GM23248 (cell line): ENCODE measurements around the gene ZNF839. TPM values are rescaled to one million over a fixed set of nuclear protein-coding genes. Genes with fewer than 3 reads are reported as not detected.
"Not testable (repeated sequence)": the region's sequence is repeated elsewhere in the genome, so short reads cannot be mapped to it uniquely, and the experiment has no call there.

Source experiments
- DNase-seq: peaks from one replicate; pipeline ENCODE4 v3.0.0-alpha.2; 2015
- H2AFZ ChIP-seq: fragments of 200-600 bp; sonication (generic); 2 replicates; pipeline ENCODE4 v1.6.1; 2016; ENCODE audit warnings: antibody characterized with exemption
- H3F3A ChIP-seq: fragments of 200-600 bp; sonication (generic); 2 replicates; pipeline ENCODE4 v1.6.1; 2016; ENCODE audit warnings: mild to moderate bottlenecking, antibody characterized with exemption, mixed run types; ENCODE audit not compliant: insufficient read depth
- H3K27ac ChIP-seq: fragments of 200-600 bp; sonication (generic); 2 replicates; pipeline ENCODE4 v1.5.1; 2016; ENCODE audit warnings: mild to moderate bottlenecking
- H3K27me3 ChIP-seq: fragments of 200-600 bp; sonication (generic); replicated peaks from 2 replicates; pipeline ENCODE4 v1.6.1; 2016; ENCODE audit warnings: mild to moderate bottlenecking; ENCODE audit not compliant: insufficient read depth
- H3K36me3 ChIP-seq: fragments of 200-600 bp; sonication (generic); 2 replicates; pipeline ENCODE4 v1.6.1; 2016; ENCODE audit warnings: low read depth, mild to moderate bottlenecking
- H3K4me1 ChIP-seq: fragments of 200-600 bp; sonication (generic); 2 replicates; pipeline ENCODE4 v1.6.1; 2016; ENCODE audit warnings: mild to moderate bottlenecking; ENCODE audit not compliant: insufficient read depth
- H3K4me2 ChIP-seq: fragments of 200-600 bp; sonication (generic); one replicate; pipeline ENCODE4 v1.6.1; 2016; ENCODE audit warnings: mild to moderate bottlenecking; ENCODE audit not compliant: unreplicated experiment
- H3K4me3 ChIP-seq: fragments of 200-600 bp; sonication (generic); 2 replicates; pipeline ENCODE4 v1.5.1; 2016; ENCODE audit warnings: mild to moderate bottlenecking
- H3K79me2 ChIP-seq: fragments of 200-600 bp; sonication (generic); 2 replicates; pipeline ENCODE4 v1.6.1; 2016; ENCODE audit warnings: mild to moderate bottlenecking; ENCODE audit not compliant: insufficient read depth
- H3K9ac ChIP-seq: fragments of 200-600 bp; sonication (generic); 2 replicates; pipeline ENCODE4 v1.6.1; 2016; ENCODE audit warnings: mild to moderate bottlenecking
- H3K9me2 ChIP-seq: fragments of 200-600 bp; sonication (generic); 2 replicates; pipeline ENCODE4 v1.6.1; 2016; ENCODE audit warnings: mixed run types, mild to moderate bottlenecking, moderate library complexity; ENCODE audit not compliant: insufficient read depth
- H3K9me3 ChIP-seq: fragments of 200-600 bp; sonication (generic); one replicate; pipeline ENCODE4 v1.6.1; 2017; ENCODE audit warnings: low read depth
- H4K20me1 ChIP-seq: fragments of 200-600 bp; sonication (generic); 2 replicates; pipeline ENCODE4 v1.6.0; 2016; ENCODE audit not compliant: insufficient read depth
- EZH2 ChIP-seq: fragments of 200-600 bp; sonication (generic); IDR thresholded peaks from 2 replicates; pipeline ENCODE4 v1.6.1; 2018; ENCODE audit warnings: antibody characterized with exemption, mild to moderate bottlenecking; ENCODE audit not compliant: insufficient read depth, poor library complexity, severe bottlenecking
- EZH2phosphoT487 ChIP-seq: fragments of 200-600 bp; sonication (generic); IDR thresholded peaks from 2 replicates; pipeline ENCODE4 v1.6.1; 2018; ENCODE audit warnings: antibody characterized with exemption, moderate library complexity, mild to moderate bottlenecking, low read depth; ENCODE audit not compliant: insufficient read depth
- WGBS, 2 experiments: methylation state at CpG; one replicate each; pipeline ENCODE4 v1.1.6; 2015 to 2017; ENCODE audit warnings: low lambda C conversion rate in 2 of 2, low coverage in 1 of 2; ENCODE audit errors: missing lambda C conversion rate in 2 of 2; 5-methylcytosine and 5-hydroxymethylcytosine counted together
- in situ Hi-C: fragments of 300-500 bp; cut with MboI; formaldehyde crosslinking; loops from 2 replicates; pipeline ENCODE4 v1.15.0; 2020
- polyA plus RNA-seq: library from polyadenylated mRNA; unstranded; fragments of >200 nt; fragmentation: Nextera tagmentation; extraction: Ambion mirVana; gene quantifications from 2 replicates; pipeline ENCODE4 v1.2.1, GENCODE V29; 2016
- total RNA-seq: library from RNA; depleted of rRNA; stranded (reverse); fragments of >200 nt; shearing (Covaris generic); gene quantifications from 2 replicates; pipeline ENCODE4 v1.2.3, GENCODE V29; 2014

ZNF839 gene
- total and polyA plus RNA-seq, 2 experiments from 2014 or later: 4.2 to 8.4 TPM

GRCh38 chr14:102346645-102347044 is 27.1 kb downstream of the ZNF839 start:
- H3K9me3 ChIP-seq: no peaks in the 10 kb centered on the region
- H3K4me3 ChIP-seq: no peak overlapping the region
- H3K27me3 ChIP-seq: no peaks in the 10 kb centered on the region
- peaks cover 12% of the 10 kb centered on the region; the same call in 1 of the 2 replicates for H3K36me3 ChIP-seq
- no peak for DNase-seq
- no peak overlapping the region for H3K9ac ChIP-seq
- H3K9me2 ChIP-seq: no peaks in the 10 kb centered on the region
- H4K20me1 ChIP-seq: no peaks in the 10 kb centered on the region
- H2AFZ ChIP-seq: no peak overlapping the region
- 93 to 95% methylated on average over 4 of the region's 4 CpGs for WGBS, 2 experiments
- H3K79me2 ChIP-seq: no peaks in the 10 kb centered on the region
- H3K4me2 ChIP-seq: no peak overlapping the region
- H3F3A ChIP-seq: no peaks in the 10 kb centered on the region
- in situ Hi-C loops: no loop called here
- TF ChIP-seq EZH2phosphoT487 (no peak), EZH2 (no peak)
- no peaks in the 10 kb centered on the region for H3K4me1 ChIP-seq
- H3K27ac ChIP-seq: no peak overlapping the region

DNA sequence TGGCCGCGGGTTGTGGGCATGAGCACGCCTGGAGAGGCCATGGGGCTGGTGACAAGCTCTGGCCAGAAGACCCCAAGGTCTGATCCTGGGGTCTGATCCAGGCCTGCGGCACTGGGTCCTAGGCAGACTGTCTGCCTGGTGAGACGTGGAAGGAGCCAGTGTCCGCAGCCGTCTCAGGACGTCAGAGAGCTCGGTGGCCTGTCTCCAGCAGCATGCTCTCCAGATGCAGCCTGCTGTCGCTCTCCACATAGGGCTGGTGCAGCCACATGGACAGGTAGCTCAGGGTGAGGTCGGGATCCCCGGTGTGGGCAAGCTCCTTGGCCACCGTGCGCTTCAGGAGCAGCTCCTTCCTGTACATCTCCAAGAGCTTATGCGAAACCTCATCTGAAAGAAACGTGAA is 28.8 kb downstream of the ZNF839 start:
- no peak overlapping the region for H2AFZ ChIP-seq

GRCh38 chr14:102351023-102351422 is 31.5 kb downstream of the ZNF839 start:
- no peaks in the 10 kb centered on the region for H4K20me1 ChIP-seq
- WGBS, 2 experiments: 97 to 98% methylated on average over 10 of the region's 10 CpGs
- DNase-seq: no peak
- no peak overlapping the region for H3K4me3 ChIP-seq
- TF ChIP-seq EZH2: no peak
- TF ChIP-seq EZH2phosphoT487: no peak
- no peak overlapping the region for H3K4me2 ChIP-seq
- in situ Hi-C loops: no loop called here
- no peaks in the 10 kb centered on the region for H3K9me2 ChIP-seq
- peaks cover 27% of the 10 kb centered on the region; the same call in 1 of the 2 replicates for H3K36me3 ChIP-seq
- no peaks in the 10 kb centered on the region for H3K79me2 ChIP-seq
- H2AFZ ChIP-seq: no peak overlapping the region
- no peak overlapping the region for H3K9ac ChIP-seq
- H3K9me3 ChIP-seq: no peaks in the 10 kb centered on the region
- H3K4me1 ChIP-seq: no peaks in the 10 kb centered on the region
- no peaks in the 10 kb centered on the region for H3F3A ChIP-seq
- H3K27me3 ChIP-seq: no peaks in the 10 kb centered on the region
- H3K27ac ChIP-seq: no peak overlapping the region

More for the DNA sequence above, 28.8 kb downstream of the ZNF839 start:
- H3K4me3 ChIP-seq: no peak overlapping the region
- no peaks in the 10 kb centered on the region for H4K20me1 ChIP-seq
- no peak for TF ChIP-seq EZH2
- TF ChIP-seq EZH2phosphoT487: no peak
- in situ Hi-C loops: no loop called here
- 89% methylated on average over 15 to 16 of the region's 16 CpGs for WGBS, 2 experiments
- DNase-seq: no peak
- H3F3A ChIP-seq: no peaks in the 10 kb centered on the region
- H3K9me3 ChIP-seq: no peaks in the 10 kb centered on the region
- H3K9me2 ChIP-seq: no peaks in the 10 kb centered on the region
- H3K4me2 ChIP-seq: no peak overlapping the region
- H3K4me1 ChIP-seq: no peaks in the 10 kb centered on the region
- H3K36me3 ChIP-seq: peaks cover 12% of the 10 kb centered on the region; the same call in 1 of the 2 replicates
- no peaks in the 10 kb centered on the region for H3K79me2 ChIP-seq
- no peak overlapping the region for H3K9ac ChIP-seq
- H3K27ac ChIP-seq: no peak overlapping the region
- no peaks in the 10 kb centered on the region for H3K27me3 ChIP-seq

- in situ Hi-C loops, H3K9me2 ChIP-seq, H3K9ac ChIP-seq, H3F3A ChIP-seq, H2AFZ ChIP-seq, H3K27ac ChIP-seq, H3K27me3 ChIP-seq, H3K4me3 ChIP-seq, H3K79me2 ChIP-seq, H4K20me1 ChIP-seq, H3K4me1 ChIP-seq, H3K4me2 ChIP-seq, H3K9me3 ChIP-seq: not testable (repeated sequence)
- peak; percentile 45 for DNase-seq
- peaks cover 29% of the 10 kb centered on the region; the same call in 1 of the 2 replicates for H3K36me3 ChIP-seq
- WGBS, 2 experiments: 94% methylated on average over 9 of the region's 9 CpGs
These were observed 32.0 kb downstream of the ZNF839 start for GRCh38 chr14:102351593-102351992.

DNA sequence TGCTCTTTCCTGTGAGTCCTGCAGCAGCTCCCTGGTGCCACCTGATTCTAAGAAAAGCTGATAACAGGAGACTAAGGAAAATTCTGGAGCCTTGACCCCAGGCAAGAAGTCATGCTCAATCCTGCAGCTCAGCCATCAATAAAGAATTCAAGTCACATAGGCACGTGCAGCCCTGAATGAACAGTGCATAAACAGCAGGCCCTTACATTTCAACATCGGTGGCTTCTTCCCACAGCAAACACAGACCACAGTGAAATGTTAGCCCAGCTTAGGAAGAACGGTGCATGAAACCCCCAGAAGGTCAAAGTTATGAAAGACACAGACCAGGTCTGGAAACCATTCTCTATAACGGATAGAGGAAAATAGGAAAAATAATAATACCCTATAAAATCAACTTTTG is 32.7 kb downstream of the ZNF839 start:
- Histone ChIP-seq H3K79me2 (no peaks in the 10 kb centered on the region), H3K4me1 (no peaks in the 10 kb centered on the region), H3K27ac (no peak overlapping the region), H3K9me2 (no peaks in the 10 kb centered on the region), H3K9me3 (no peaks in the 10 kb centered on the region), H3K4me2 (no peak overlapping the region), H3F3A (no peaks in the 10 kb centered on the region), H4K20me1 (no peaks in the 10 kb centered on the region), H3K4me3 (no peak overlapping the region), H3K9ac (no peak overlapping the region), H3K36me3 (peaks cover 33% of the 10 kb centered on the region; the same call in 1 of the 2 replicates), H2AFZ (no peak overlapping the region), H3K27me3 (no peaks in the 10 kb centered on the region)
- DNase-seq: no peak
- TF ChIP-seq EZH2phosphoT487 (no peak), EZH2 (no peak)
- in situ Hi-C loops: no loop called here
- WGBS, 2 experiments: 80 to 81% methylated on average over 4 of the region's 4 CpGs
